HG02870 (cell line): Measurements from ENCODE around the gene CDYL2.
"Not testable (repeated sequence)": the region's sequence is repeated elsewhere in the genome, so short reads cannot be mapped to it uniquely, and the experiment has no call there.

Experiments
- ATAC-seq: cut with Tn5 transposase; IDR thresholded peaks from one replicate; pipeline ENCODE4 v1.9.1; 2021; ENCODE audit warnings: mild to moderate bottlenecking, moderate library complexity; ENCODE audit not compliant: unreplicated experiment

Gene CDYL2

GRCh38 chr16:80809366-80809765 lies 5.0 kb upstream of the CDYL2 start:
- no peak for ATAC-seq

- ATAC-seq = no peak
Measured at GRCh38 chr16:80807906-80808305, 3.5 kb upstream of the CDYL2 start.

- ATAC-seq = no peak
Measured at GRCh38 chr16:80806927-80807340, 2.5 kb upstream of the CDYL2 start.

GRCh38 chr16:80806289-80806688 lies 1.9 kb upstream of the CDYL2 start:
- ATAC-seq = no peak

- ATAC-seq = peak; percentile 45
Measured at GRCh38 chr16:80804056-80804525, 307 bp downstream of the CDYL2 start.

- peak; percentile 9 for ATAC-seq
Measured at GRCh38 chr16:80803339-80804055, 901 bp downstream of the CDYL2 start.

GRCh38 chr16:80802902-80803301 lies 1.5 kb downstream of the CDYL2 start:
- no peak for ATAC-seq

GRCh38 chr16:80802138-80802537 lies 2.3 kb downstream of the CDYL2 start:
- no peak for ATAC-seq

GRCh38 chr16:80794071-80794470 lies 10.3 kb downstream of the CDYL2 start:
- no peak for ATAC-seq

- ATAC-seq = no peak
Measured at GRCh38 chr16:80792031-80792430, 12.4 kb downstream of the CDYL2 start.

GRCh38 chr16:80791411-80791810 lies 13.0 kb downstream of the CDYL2 start:
- no peak for ATAC-seq

- ATAC-seq = no peak
Measured at GRCh38 chr16:80790751-80791150, 13.6 kb downstream of the CDYL2 start.

GRCh38 chr16:80788027-80788426 lies 16.4 kb downstream of the CDYL2 start:
- no peak for ATAC-seq

- ATAC-seq = not testable (repeated sequence)
Measured at GRCh38 chr16:80786561-80786960, 17.8 kb downstream of the CDYL2 start.

- ATAC-seq = no peak
Measured at GRCh38 chr16:80784951-80785350, 19.4 kb downstream of the CDYL2 start.

- ATAC-seq = no peak
Measured at GRCh38 chr16:80778703-80779102, 25.7 kb downstream of the CDYL2 start.

GRCh38 chr16:80776856-80777255 lies 27.5 kb downstream of the CDYL2 start:
- no peak for ATAC-seq

GRCh38 chr16:80775450-80775849 lies 28.9 kb downstream of the CDYL2 start:
- ATAC-seq = no peak

- ATAC-seq = no peak
Measured at GRCh38 chr16:80766798-80767197, 37.6 kb downstream of the CDYL2 start.

GRCh38 chr16:80759419-80760162 lies 44.8 kb downstream of the CDYL2 start:
- ATAC-seq = no peak

GRCh38 chr16:80754476-80754875 lies 49.9 kb downstream of the CDYL2 start:
- ATAC-seq = no peak

GRCh38 chr16:80752541-80752940 lies 51.9 kb downstream of the CDYL2 start:
- ATAC-seq = no peak
